Breast epithelium (tissue), 4 donors: ENCODE results near the gene KCNG1. TPM values are rescaled to one million over a fixed set of nuclear protein-coding genes. Genes with fewer than 3 reads are reported as not detected.

Experiments
- DNase-seq, 2 donors: peaks; one replicate each; pipeline ENCODE4 v3.0.0-alpha.2; 2019; ENCODE audit warnings: low spot score in 2 of 2
- H3K27ac ChIP-seq, 2 donors: fragments of 200-600 bp; sonication (generic) in 1 of 2; one replicate each; pipeline ENCODE4 v1.5.1; 2016 to 2019; ENCODE audit warnings: mild to moderate bottlenecking in 1 of 2
- H3K27me3 ChIP-seq, 2 donors: fragments of 200-600 bp; sonication (generic) in 1 of 2; one replicate each; pipeline versions ENCODE4 v1.5.1 to v1.6.0; 2017 to 2019; ENCODE audit warnings: control low read depth in 1 of 2, mild to moderate bottlenecking in 1 of 2
- H3K36me3 ChIP-seq: fragments of 200-600 bp; one replicate; pipeline ENCODE4 v1.5.1; 2019
- H3K4me1 ChIP-seq, 2 donors: fragments of 200-600 bp; sonication (generic); one replicate each; pipeline ENCODE4 v1.5.1; 2016 to 2019; ENCODE audit warnings: control low read depth in 1 of 2
- H3K4me3 ChIP-seq, 3 donors: fragments of 200-600 bp; sonication (generic); 1 replicate in 2 of 3; 2 replicates in 1 of 3; pipeline ENCODE4 v1.5.1; 2016 to 2019; ENCODE audit warnings: mild to moderate bottlenecking in 3 of 3, moderate library complexity in 2 of 3
- H3K9me3 ChIP-seq, 2 donors: fragments of 200-600 bp; sonication (generic) in 1 of 2; one replicate each; pipeline ENCODE4 v1.5.1; 2016 to 2019; ENCODE audit warnings: control low read depth in 1 of 2
- POLR2A ChIP-seq: fragments of 450-650 bp; IDR thresholded peaks from one replicate; pipeline ENCODE4 v1.6.1; 2016; ENCODE audit warnings: antibody characterized with exemption, mild to moderate bottlenecking, moderate library complexity
- POLR2AphosphoS5 ChIP-seq, 3 donors: sonication (generic); formaldehyde crosslinking; IDR thresholded peaks; one replicate each; pipeline ENCODE4 v1.6.1; 2017; ENCODE audit warnings: antibody characterized with exemption in 3 of 3
- intact Hi-C: fragments of 100-400 bp; cut with DNase I; formaldehyde crosslinking; loops from one replicate; pipeline ENCODE4 v1.15.1; 2023; ENCODE audit warnings: low total_unique reads
- total RNA-seq, 3 donors: library from RNA; depleted of rRNA; stranded (reverse); fragments of >200 nt; gene quantifications; one replicate each; pipeline ENCODE4 v1.1.0, GENCODE V29; 2016
- TF ChIP-seq, protein P1 (sequence below), 3 donors: fragments of 450-650 bp; IDR thresholded peaks; one replicate each; pipeline ENCODE4 v1.5.1; 2016 to 2017; ENCODE audit warnings: antibody characterized with exemption in 3 of 3, mild to moderate bottlenecking in 3 of 3, moderate library complexity in 3 of 3

The KCNG1 gene
- total RNA-seq, 3 donors from 2014 or later = 1.3 to 7.0 TPM; not detected in 1

DNA sequence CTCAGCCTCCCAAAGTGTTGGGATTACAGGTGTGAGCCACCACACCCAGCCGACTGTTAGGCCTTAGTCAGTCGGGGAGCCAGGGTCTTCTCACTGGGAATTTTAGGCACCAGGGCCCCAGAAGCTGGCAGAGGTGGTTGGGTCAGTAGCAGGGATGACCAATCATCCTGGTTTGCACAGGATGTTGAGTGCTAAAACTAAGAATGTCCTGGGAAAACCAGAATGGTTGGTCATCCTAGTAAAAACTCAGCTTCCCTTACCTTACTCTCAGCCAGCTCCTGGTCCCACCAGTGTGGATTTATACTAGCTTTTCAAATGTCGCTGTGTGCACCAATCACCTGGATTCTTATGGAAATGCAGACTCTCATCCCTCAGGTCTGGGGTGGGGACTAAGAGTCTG is 31.8 kb downstream of the KCNG1 start:
- TF ChIP-seq POLR2A (no peak), POLR2AphosphoS5 (IDR thresholded peaks at IDR 0.05) (no peak)
- TF ChIP-seq, protein P1, sequence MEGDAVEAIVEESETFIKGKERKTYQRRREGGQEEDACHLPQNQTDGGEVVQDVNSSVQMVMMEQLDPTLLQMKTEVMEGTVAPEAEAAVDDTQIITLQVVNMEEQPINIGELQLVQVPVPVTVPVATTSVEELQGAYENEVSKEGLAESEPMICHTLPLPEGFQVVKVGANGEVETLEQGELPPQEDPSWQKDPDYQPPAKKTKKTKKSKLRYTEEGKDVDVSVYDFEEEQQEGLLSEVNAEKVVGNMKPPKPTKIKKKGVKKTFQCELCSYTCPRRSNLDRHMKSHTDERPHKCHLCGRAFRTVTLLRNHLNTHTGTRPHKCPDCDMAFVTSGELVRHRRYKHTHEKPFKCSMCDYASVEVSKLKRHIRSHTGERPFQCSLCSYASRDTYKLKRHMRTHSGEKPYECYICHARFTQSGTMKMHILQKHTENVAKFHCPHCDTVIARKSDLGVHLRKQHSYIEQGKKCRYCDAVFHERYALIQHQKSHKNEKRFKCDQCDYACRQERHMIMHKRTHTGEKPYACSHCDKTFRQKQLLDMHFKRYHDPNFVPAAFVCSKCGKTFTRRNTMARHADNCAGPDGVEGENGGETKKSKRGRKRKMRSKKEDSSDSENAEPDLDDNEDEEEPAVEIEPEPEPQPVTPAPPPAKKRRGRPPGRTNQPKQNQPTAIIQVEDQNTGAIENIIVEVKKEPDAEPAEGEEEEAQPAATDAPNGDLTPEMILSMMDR (IDR thresholded peaks at IDR 0.05) = no peak
- H3K9me3 ChIP-seq = no peaks in the 10 kb centered on the region
- DNase-seq = no peak
- no peaks in the 10 kb centered on the region for H3K36me3 ChIP-seq
- intact Hi-C loops = no loop called here
- H3K4me3 ChIP-seq = no peak overlapping the region
- no peaks in the 10 kb centered on the region for H3K4me1 ChIP-seq
- H3K27me3 ChIP-seq = peaks cover 0 to 5% of the 10 kb centered on the region in 2 donors
- H3K27ac ChIP-seq = no peak overlapping the region

DNA sequence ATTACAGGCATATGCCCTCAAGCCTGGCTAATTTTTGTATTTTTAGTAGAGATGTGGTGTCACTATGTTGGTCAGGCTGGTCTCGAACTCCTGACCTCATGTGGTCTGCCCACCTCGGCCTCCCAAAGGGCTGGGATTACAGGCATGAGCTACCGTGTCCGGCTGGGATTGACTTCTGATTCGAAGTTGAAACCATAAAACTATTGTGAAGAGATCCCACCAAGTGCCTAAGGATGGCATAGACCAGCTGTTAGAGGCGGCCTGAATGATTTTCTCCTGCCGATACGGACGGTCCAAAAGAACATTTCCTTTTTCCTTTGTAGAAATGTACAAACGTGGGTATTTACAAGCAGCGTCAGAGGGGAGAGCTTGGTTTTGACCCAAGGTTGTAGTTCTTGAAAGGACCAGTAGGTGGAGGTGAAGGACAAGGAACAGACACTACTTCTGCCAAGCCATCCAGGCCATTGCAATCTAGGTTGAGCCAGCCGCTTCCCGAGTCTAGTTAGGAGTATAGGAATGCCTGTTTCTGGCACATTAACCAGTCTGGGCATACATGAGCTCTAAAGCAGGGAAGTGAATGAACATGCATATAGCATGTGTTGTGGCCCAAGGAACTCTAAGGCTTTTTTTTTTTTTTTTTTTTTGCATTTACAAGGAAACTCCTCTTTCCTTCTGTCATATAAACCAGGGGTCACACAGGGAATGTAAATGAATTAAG is 35.3 kb downstream of the KCNG1 start:
- Histone ChIP-seq H3K27ac (no peak overlapping the region), H3K27me3 (peaks cover 0 to 5% of the 10 kb centered on the region in 2 donors), H3K4me3 (no peak overlapping the region), H3K4me1 (no peaks in the 10 kb centered on the region), H3K36me3 (no peaks in the 10 kb centered on the region), H3K9me3 (no peaks in the 10 kb centered on the region)
- TF ChIP-seq, protein P1 (IDR thresholded peaks at IDR 0.05) = peak; percentile 93 to 96 (median 94)
- TF ChIP-seq POLR2AphosphoS5 (IDR thresholded peaks at IDR 0.05) (no peak), POLR2A (no peak)
- DNase-seq = peak; percentile 61 to 73
- intact Hi-C loops = loop anchor here (10.0 kb wide), 1 partner anchor 217 kb away; no protein-coding TSS in a partner anchor

DNA sequence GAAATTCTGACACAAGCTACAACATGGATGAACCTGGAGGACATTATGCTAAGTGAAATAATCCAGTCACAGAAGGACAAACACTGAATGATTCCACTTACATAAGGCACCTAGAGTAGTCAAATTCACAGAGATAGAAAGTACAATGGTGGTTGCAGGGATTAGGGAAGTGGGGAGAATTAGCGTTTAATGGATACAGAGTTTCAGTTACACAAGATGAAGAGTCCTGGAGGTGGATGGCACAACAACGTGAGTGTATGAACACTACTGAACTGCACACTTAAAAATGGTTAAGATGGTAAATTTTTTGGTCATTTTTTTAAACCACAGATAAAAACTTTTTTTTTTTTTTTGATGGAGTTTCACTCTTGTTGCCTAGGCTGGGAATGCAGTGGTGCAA is 39.6 kb downstream of the KCNG1 start:
- no peaks in the 10 kb centered on the region for H3K4me1 ChIP-seq
- DNase-seq = no peak
- no peak for TF ChIP-seq POLR2A
- no peak for TF ChIP-seq POLR2AphosphoS5 (IDR thresholded peaks at IDR 0.05)
- TF ChIP-seq, protein P1 (IDR thresholded peaks at IDR 0.05) = no peak
- H3K9me3 ChIP-seq = no peaks in the 10 kb centered on the region
- H3K4me3 ChIP-seq = no peak overlapping the region
- intact Hi-C loops = loop anchor here (5.0 to 10.0 kb wide), 2 partner anchors 221 to 324 kb away; no protein-coding TSS in a partner anchor
- H3K27ac ChIP-seq = no peak overlapping the region
- peaks cover 0 to under 1% of the 10 kb centered on the region in 2 donors for H3K27me3 ChIP-seq
- no peaks in the 10 kb centered on the region for H3K36me3 ChIP-seq

DNA sequence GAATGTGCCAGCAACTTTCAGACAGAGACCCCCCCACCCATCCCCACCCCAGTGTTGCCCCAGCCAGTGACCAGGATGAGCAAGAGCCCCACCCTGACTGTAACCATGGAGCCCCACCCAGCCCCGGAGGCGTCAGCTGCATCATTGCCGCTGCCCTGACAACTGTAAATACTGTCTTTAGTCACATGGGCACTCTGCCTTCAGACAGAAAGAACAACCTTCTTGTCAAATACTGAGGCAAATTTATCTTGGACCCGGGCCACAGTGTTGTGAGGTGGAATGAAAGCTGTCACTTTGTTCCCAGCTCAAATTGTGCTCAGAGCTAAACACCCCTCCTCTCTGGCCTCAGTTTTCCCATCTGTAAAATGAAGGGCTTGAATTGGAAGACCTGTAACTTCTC is 40.5 kb downstream of the KCNG1 start:
- H3K4me1 ChIP-seq = no peaks in the 10 kb centered on the region
- no peak overlapping the region for H3K27ac ChIP-seq
- H3K9me3 ChIP-seq = no peaks in the 10 kb centered on the region
- H3K4me3 ChIP-seq = no peak overlapping the region
- no peak for TF ChIP-seq POLR2A
- TF ChIP-seq, protein P1 (IDR thresholded peaks at IDR 0.05) = no peak
- no peak for TF ChIP-seq POLR2AphosphoS5 (IDR thresholded peaks at IDR 0.05)
- no peaks in the 10 kb centered on the region for H3K36me3 ChIP-seq
- intact Hi-C loops = loop anchor here (5.0 to 10.0 kb wide), 2 partner anchors 222 to 325 kb away; no protein-coding TSS in a partner anchor
- peak; percentile 57 to 86 for DNase-seq
- peaks cover 0 to 4% of the 10 kb centered on the region in 2 donors for H3K27me3 ChIP-seq

DNA sequence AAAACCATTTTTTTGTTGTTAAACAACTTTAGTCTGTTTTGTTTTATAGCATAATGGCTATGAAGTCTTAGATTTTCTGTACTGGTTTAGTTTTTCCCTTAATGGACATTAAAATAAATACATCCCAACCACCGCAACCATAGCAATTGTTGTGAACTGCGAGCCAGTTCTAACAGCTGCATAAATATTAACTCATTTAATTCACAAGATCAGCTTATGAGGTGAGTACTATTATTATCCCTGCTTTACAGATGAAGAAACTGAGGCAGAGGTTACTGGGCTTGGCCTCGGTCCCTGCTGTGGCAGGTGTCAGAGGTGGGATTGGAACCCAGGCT is 41.2 kb downstream of the KCNG1 start:
- intact Hi-C loops = loop anchor here (5.0 to 10.0 kb wide), 2 partner anchors 223 to 326 kb away; no protein-coding TSS in a partner anchor
- H3K27me3 ChIP-seq = peaks cover 0 to 4% of the 10 kb centered on the region in 2 donors
- H3K27ac ChIP-seq = no peak overlapping the region
- no peaks in the 10 kb centered on the region for H3K36me3 ChIP-seq
- H3K4me1 ChIP-seq = no peaks in the 10 kb centered on the region
- no peaks in the 10 kb centered on the region for H3K9me3 ChIP-seq
- DNase-seq = no peak
- no peak overlapping the region for H3K4me3 ChIP-seq
- TF ChIP-seq POLR2A (no peak), POLR2AphosphoS5 (IDR thresholded peaks at IDR 0.05) (no peak)
- TF ChIP-seq, protein P1 (IDR thresholded peaks at IDR 0.05) = no peak
